Activated naive CD8-positive, alpha-beta T cell treated with anti-CD3 and anti-CD28 coated beads for 36 hours (primary cell): ENCODE results near the gene EPS8L3. TPM values are rescaled to one million over a fixed set of nuclear protein-coding genes. Genes with fewer than 3 reads are reported as not detected.
"Not testable (repeated sequence)": the region's sequence is repeated elsewhere in the genome, so short reads cannot be mapped to it uniquely, and the experiment has no call there.

Experiments
- DNase-seq: peaks from one replicate; pipeline ENCODE4 v3.0.0; 2021
- H3K27ac Mint-ChIP-seq: one replicate; pipeline ENCODE4 v1.8.0; 2022; ENCODE audit warnings: mild to moderate bottlenecking, moderate library complexity, mixed read lengths
- H3K27me3 Mint-ChIP-seq: one replicate; pipeline ENCODE4 v1.8.0; 2022; ENCODE audit warnings: mild to moderate bottlenecking, mixed read lengths
- H3K36me3 Mint-ChIP-seq: one replicate; pipeline ENCODE4 v1.8.0; 2021; ENCODE audit warnings: mild to moderate bottlenecking, mixed read lengths
- H3K4me1 Mint-ChIP-seq: one replicate; pipeline ENCODE4 v1.8.0; 2021; ENCODE audit warnings: mixed read lengths
- H3K4me3 Mint-ChIP-seq: one replicate; pipeline ENCODE4 v1.8.0; 2022; ENCODE audit warnings: mild to moderate bottlenecking, moderate library complexity, mixed read lengths
- H3K9me3 Mint-ChIP-seq: one replicate; pipeline ENCODE4 v1.8.0; 2022; ENCODE audit warnings: mixed read lengths
- total RNA-seq, 2 experiments: library from RNA; stranded (reverse); gene quantifications; one replicate each; pipeline ENCODE4 v1.2.3, GENCODE V29; 2021

Gene EPS8L3
- total RNA-seq, 2 experiments from 2014 or later, result not detected

DNA sequence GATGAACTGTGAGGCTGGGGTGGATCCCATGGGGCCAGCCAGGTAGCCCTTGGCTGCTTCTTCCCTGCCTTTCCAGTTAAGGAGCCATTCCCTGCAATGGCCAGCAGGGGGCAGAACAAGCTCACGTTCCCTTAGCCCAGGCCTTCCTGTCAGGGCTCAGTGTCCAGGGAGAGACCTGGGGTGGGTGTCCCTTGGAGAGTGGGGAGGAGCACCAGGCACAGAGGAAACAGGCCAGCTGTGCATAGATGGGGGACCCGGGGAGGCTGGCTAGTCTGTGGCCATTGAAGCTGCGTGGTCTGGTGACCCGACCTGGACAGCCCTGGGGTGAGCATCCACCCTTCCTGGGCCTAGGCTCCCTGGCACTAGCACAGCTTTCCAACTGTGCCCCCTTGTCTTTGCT, 13.2 kb upstream of the EPS8L3 start:
- Mint-ChIP-seq H3K27me3 (peaks cover 6% of the 10 kb centered on the region), H3K4me3 (no peak overlapping the region), H3K36me3 (no peaks in the 10 kb centered on the region), H3K4me1 (peaks cover 6% of the 10 kb centered on the region), H3K9me3 (no peaks in the 10 kb centered on the region), H3K27ac (no peak overlapping the region)
- peak; percentile 71 for DNase-seq

DNA sequence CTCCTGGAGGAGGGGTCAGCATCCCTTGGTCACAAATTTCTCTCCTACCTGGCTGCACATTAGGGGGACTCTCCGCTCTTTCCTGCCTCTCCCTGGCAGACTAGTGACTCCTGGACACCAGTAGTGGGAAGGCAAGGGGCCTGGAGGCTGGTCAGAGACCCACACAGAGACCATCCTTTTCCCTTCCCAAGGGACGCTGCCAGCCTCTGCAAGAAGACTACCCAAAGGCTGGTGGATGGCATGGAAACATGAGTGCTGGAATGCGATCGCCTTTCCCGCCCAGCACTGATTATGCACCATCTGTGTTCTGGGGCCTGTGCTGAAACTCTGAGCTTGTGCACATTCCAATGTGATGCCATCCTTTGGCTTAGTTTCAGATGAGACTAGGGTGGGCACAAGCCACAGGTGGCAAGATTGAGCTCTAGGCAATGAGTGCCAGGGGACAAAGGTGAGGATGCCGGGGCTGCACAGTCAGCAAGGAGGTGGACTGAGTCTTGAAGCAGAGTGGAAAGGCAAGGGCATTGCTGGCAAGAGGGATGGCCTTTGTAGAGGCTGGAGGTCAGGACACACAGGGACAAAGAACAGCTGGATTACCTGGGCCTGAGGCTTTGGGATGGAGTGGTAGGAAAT, 12.6 kb upstream of the EPS8L3 start:
- H3K27me3 Mint-ChIP-seq, result peaks cover 6% of the 10 kb centered on the region
- H3K36me3 Mint-ChIP-seq, result no peaks in the 10 kb centered on the region
- H3K4me1 Mint-ChIP-seq, result peaks cover 6% of the 10 kb centered on the region
- no peaks in the 10 kb centered on the region for H3K9me3 Mint-ChIP-seq
- no peak for DNase-seq
- no peak overlapping the region for H3K4me3 Mint-ChIP-seq
- H3K27ac Mint-ChIP-seq, result no peak overlapping the region

GRCh38 chr1:109775398-109775797, 11.7 kb upstream of the EPS8L3 start:
- no peak overlapping the region for H3K4me3 Mint-ChIP-seq
- no peak for DNase-seq
- no peaks in the 10 kb centered on the region for H3K9me3 Mint-ChIP-seq
- H3K27me3 Mint-ChIP-seq, result peaks cover 6% of the 10 kb centered on the region
- no peak overlapping the region for H3K27ac Mint-ChIP-seq
- H3K4me1 Mint-ChIP-seq, result peaks cover 6% of the 10 kb centered on the region
- H3K36me3 Mint-ChIP-seq, result no peaks in the 10 kb centered on the region

DNA sequence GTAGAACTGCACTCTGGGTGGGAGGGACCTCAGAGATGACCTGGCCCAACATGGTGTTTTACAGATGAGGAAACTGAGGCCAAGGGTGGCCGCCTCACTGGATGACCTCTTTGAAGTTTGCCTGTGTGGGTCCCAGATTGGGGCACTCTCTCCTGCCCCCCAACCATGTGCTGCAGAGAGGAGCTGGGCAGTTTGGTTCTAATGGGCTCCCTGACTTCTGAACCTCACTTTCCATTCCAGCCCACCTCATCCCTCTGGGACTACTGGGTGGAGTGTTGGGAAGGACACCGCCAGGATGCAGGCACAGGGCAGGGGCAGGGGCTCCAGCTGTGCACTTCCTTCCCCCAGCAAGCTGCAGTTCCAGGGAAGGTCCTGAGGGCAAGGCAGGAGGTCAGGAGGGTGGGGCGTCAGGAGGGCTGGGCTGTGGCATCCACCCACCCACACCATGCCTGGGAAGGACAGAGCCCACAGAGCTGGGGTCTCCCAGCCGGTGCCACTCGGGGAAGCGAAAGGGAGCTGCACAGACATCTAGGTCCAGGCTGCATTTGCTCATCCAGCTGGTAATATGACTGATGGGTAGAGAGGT, 10.3 kb upstream of the EPS8L3 start:
- H3K9me3 Mint-ChIP-seq, result no peaks in the 10 kb centered on the region
- H3K27me3 Mint-ChIP-seq, result peaks cover 6% of the 10 kb centered on the region
- no peak overlapping the region for H3K4me3 Mint-ChIP-seq
- H3K4me1 Mint-ChIP-seq, result peaks cover 6% of the 10 kb centered on the region
- H3K27ac Mint-ChIP-seq, result no peak overlapping the region
- H3K36me3 Mint-ChIP-seq, result no peaks in the 10 kb centered on the region
- no peak for DNase-seq

DNA sequence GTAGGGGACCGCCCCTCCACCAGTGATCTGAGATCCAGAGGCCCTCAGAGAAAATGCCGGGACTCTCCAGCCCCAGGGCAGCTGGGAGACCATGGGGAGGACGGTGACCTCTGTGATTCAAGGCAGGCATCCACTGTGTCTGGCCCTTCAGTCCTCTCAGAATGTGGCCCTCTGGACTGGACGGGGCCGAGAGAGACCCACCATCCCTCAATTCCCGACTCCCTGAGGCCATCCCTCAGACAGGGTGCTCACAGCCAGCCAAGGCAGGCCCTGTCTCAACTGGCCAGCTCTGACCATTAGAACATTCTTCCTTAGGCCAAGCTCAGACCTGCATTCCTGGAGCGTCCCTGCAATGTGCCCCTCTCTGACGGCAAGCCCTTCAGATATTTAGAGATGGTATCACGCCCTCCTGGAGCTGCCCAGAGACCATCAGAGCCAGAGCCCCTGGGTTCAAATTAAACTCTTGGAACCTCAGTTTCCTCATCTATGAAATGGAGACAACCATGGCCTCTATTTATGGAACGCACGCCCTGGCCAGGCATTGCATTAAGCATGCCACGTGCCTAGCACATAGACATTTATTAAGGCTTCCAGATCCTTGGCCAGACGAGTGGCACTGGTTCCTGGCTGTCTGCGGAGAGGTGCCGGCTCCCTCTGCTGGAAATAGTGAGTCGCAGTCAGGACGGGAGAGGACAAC, 9.6 kb upstream of the EPS8L3 start:
- Mint-ChIP-seq H3K9me3 (no peaks in the 10 kb centered on the region), H3K27ac (no peak overlapping the region), H3K4me3 (no peak overlapping the region), H3K36me3 (no peaks in the 10 kb centered on the region), H3K4me1 (peaks cover 6% of the 10 kb centered on the region), H3K27me3 (peaks cover 6% of the 10 kb centered on the region)
- DNase-seq, result peak; percentile 72

DNA sequence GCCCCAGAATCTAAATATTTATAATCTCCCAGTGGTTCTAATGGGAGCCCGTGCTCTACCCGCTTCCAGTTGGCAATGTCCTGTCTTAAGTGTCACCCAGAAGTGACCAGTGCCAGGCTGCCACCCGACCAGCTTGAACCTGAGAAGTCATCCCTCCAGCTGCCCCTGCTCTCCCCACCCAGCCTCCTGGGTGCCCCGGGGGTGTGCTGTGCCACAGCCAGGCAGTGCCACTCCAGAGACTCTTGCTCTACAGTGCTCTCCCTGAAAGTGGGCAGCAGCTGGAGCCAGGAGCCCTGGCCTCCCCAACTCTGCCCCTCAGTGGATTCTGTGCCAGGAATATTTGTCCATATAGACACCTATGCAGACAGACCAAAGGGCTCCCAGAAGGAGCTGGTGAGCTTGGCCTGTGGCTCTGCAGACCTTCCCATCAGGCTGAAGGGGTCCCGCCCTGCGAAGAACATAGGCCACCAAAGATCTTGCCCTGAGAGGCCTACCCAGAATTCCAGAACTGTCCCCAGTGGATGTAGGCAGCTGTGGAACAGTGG, 9.0 kb upstream of the EPS8L3 start:
- no peak overlapping the region for H3K27ac Mint-ChIP-seq
- H3K4me1 Mint-ChIP-seq, result peaks cover 6% of the 10 kb centered on the region
- no peaks in the 10 kb centered on the region for H3K9me3 Mint-ChIP-seq

DNA sequence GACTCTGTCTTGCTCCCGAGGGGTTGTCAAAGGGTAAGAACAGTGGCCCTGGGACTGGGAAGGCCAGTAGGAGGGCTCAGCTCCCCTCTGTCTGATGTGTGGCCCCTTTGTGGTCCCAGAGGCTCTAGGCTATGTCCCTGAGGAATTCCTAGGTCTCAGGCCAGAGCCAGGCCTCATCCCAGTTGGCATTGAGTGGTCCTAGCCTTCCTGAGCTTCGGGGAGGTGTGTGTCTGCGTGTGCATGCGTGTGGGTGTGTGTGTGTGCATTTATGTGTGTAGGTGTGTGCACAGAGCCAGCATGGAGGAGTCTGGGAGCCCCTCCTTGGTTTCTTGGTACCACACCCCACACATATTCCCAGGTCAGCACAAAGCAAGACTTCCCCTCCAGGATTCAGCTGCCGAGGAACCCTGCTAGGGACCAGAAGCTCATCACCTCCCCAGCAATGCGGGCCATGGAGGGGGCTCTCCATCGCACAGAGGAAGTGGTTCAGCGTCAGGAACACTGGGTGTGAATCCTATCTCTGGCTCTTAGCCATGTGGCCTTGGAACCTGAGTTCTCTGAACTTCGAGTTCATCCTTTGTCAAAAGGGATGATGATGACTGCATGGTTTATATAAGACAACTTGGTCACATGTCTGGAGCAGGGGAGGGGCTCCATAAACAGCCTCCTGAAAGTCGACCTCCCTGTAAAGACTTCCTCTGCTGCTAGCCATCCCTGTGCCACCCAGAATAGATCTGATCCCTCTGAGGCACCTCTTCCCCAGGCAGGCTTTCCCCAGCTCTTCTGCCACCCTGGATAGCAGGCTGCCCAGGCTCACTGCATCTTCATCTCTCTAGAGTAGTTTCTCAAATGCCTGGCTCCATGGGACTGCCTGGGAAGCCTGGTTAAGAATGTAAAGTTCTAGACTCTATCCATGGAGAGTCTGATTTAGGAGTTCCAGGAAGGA, 8.3 kb upstream of the EPS8L3 start:
- Mint-ChIP-seq H3K4me3 (no peak overlapping the region), H3K4me1 (peaks cover 6% of the 10 kb centered on the region), H3K36me3 (no peaks in the 10 kb centered on the region), H3K27ac (no peak overlapping the region), H3K27me3 (peaks cover 6% of the 10 kb centered on the region), H3K9me3 (no peaks in the 10 kb centered on the region)
- DNase-seq, result no peak

More for the DNA sequence above, 9.0 kb upstream of the EPS8L3 start:
- no peak for DNase-seq
- Mint-ChIP-seq H3K36me3 (no peaks in the 10 kb centered on the region), H3K27me3 (peaks cover 6% of the 10 kb centered on the region), H3K4me3 (no peak overlapping the region)

- H3K27me3 Mint-ChIP-seq, result peaks cover 6% of the 10 kb centered on the region
- H3K4me3 Mint-ChIP-seq, result no peak overlapping the region
- H3K27ac Mint-ChIP-seq, result no peak overlapping the region
- no peak for DNase-seq
- H3K9me3 Mint-ChIP-seq, result no peaks in the 10 kb centered on the region
- H3K4me1 Mint-ChIP-seq, result peaks cover 3% of the 10 kb centered on the region
- H3K36me3 Mint-ChIP-seq, result no peaks in the 10 kb centered on the region
These were observed 6.8 kb upstream of the EPS8L3 start for GRCh38 chr1:109770331-109771095.

- no peak overlapping the region for H3K27ac Mint-ChIP-seq
- no peak overlapping the region for H3K4me3 Mint-ChIP-seq
- no peaks in the 10 kb centered on the region for H3K36me3 Mint-ChIP-seq
- H3K27me3 Mint-ChIP-seq, result peaks cover 2% of the 10 kb centered on the region
- peaks cover 3% of the 10 kb centered on the region for H3K4me1 Mint-ChIP-seq
- no peak for DNase-seq
- H3K9me3 Mint-ChIP-seq, result no peaks in the 10 kb centered on the region
These were observed 5.8 kb upstream of the EPS8L3 start for GRCh38 chr1:109769330-109770078.

DNA sequence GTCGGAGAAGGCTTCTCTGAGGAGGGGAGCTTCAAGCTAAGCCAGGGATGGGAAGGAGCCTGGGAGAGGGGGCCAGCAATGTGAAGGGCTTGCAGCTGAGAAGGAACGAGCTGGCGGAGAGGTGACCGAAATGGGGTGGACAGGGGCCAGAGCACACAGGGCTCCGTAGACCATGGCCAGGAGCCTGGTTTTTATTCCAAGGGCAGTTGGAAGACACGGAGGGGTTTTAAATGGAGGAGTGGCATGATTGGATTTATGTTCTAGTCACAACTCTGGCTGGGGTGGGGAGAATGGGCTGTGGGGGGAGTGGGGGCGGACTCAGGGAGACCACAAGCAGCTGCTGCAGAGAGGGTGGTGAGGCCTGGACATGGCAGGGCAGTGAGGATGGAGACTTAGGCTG, 5.1 kb upstream of the EPS8L3 start:
- Mint-ChIP-seq H3K4me3 (no peak overlapping the region), H3K4me1 (peaks cover 3% of the 10 kb centered on the region), H3K9me3 (no peaks in the 10 kb centered on the region), H3K36me3 (no peaks in the 10 kb centered on the region), H3K27ac (no peak overlapping the region), H3K27me3 (no peaks in the 10 kb centered on the region)
- DNase-seq, result no peak

DNA sequence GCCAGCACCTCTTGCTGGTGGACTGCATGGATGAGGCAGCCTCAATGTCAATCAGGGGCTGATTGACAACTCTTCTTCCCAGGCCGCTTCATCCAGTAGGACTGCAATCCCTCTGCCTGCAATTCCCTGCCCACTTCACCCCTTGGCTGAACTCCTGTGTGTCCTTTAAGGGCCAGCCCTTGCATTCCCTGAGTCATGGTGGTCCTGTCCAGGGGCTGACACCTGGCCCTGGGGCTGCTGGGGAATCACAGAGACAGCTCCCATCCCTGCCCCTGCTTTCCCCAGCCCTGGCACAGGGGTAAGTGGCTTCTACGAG, 4.6 kb upstream of the EPS8L3 start:
- Mint-ChIP-seq H3K36me3 (no peaks in the 10 kb centered on the region), H3K4me1 (peaks cover 2% of the 10 kb centered on the region), H3K27me3 (no peaks in the 10 kb centered on the region), H3K27ac (no peak overlapping the region), H3K9me3 (no peaks in the 10 kb centered on the region), H3K4me3 (no peak overlapping the region)
- no peak for DNase-seq

DNA sequence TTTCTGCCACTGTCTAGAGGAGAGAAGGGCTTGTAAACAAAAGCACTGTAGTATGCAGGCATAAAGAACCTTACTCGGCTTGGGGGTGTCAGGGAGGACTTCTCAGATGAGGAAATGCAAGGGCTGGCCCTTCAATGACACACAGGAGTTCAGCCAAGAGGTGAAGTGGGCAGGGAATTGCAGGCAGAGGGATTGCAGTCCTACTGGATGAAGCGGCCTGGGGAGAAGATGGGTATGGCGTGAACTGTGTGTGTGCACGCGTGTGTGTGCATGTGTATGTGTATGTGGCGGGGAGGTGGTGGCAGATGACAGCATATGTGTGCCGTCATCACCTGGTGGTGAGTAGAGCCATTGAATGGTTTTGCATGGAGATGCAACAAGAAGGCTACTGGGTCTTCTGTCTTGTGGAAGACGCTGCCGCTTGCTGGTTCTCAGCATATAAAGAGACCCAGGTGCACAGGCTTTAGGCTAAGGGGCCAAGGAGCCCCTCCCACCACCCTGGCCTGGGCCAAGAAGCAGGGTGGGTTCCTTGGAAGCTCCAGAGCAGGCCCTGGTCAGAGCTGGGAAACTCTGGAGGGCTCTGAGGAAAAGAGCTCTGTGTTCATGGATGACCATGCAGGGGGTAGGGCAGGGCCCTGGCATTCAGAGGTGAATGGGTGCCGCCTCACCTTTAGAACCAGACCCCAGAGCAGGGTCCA, 4.1 kb upstream of the EPS8L3 start:
- no peak overlapping the region for H3K4me3 Mint-ChIP-seq
- H3K27me3 Mint-ChIP-seq, result no peaks in the 10 kb centered on the region
- no peaks in the 10 kb centered on the region for H3K9me3 Mint-ChIP-seq
- H3K4me1 Mint-ChIP-seq, result peaks cover 2% of the 10 kb centered on the region
- no peak overlapping the region for H3K27ac Mint-ChIP-seq
- DNase-seq, result no peak
- H3K36me3 Mint-ChIP-seq, result no peaks in the 10 kb centered on the region

DNA sequence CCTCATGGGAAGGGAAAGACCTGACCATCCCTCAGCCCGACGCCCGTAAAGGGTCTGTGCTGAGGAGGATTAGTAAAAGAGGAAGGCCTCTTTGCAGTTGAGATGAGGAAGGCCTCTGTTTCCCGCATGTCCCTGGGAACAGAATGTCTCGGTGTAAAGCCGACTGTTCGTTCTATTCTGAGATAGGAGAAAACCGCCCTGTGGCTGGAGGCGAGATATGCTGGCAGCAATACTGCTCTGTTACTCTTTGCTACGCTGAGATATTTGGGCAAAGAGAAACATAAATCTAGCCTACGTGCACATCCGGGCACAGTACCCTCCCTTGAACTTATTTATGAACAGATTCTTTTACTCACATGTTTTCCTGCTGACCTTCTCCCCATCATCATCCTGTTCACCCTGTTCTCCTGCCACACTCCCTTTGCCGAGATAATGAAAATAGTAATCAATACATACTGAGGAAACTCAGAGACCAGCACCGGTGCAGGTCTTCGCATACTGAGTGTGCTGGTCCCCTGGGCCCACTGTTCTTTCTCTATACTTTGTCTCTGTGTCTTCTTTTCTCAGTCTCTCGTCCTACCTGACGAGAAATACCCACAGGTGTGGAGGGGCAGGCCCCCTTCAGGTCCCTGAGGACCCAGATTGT, 3.4 kb upstream of the EPS8L3 start:
- H3K27ac Mint-ChIP-seq, H3K27me3 Mint-ChIP-seq, H3K36me3 Mint-ChIP-seq, H3K9me3 Mint-ChIP-seq, DNase-seq, H3K4me1 Mint-ChIP-seq, H3K4me3 Mint-ChIP-seq: not testable (repeated sequence)
